K562 (cell line): ENCODE measurements around the gene ZSWIM4. TPM values are rescaled to one million over a fixed set of nuclear protein-coding genes. Genes with fewer than 3 reads are reported as not detected.
A peak's percentile ranks its signal among the peaks of the same experiment; 100 is the strongest.

ENCODE experiments used
- ARID4B ChIP-seq: sonication (generic); formaldehyde crosslinking; IDR thresholded peaks from 2 replicates; pipeline ENCODE4 v1.8.0; 2022; ENCODE audit warnings: mild to moderate bottlenecking, missing genetic modification reagents
- BRD9 ChIP-seq: fragments of 450-650 bp; IDR thresholded peaks from 2 replicates; pipeline ENCODE4 v1.6.1; 2018; ENCODE audit warnings: low read depth; ENCODE audit not compliant: partially characterized antibody
- CBX2 ChIP-seq: fragments of 200-600 bp; sonication (generic); IDR thresholded peaks from one replicate; pipeline ENCODE4 v1.6.1; 2012; ENCODE audit warnings: mild to moderate bottlenecking, low read length, inconsistent platforms; ENCODE audit not compliant: insufficient read depth, poor library complexity, severe bottlenecking
- DMBX1 ChIP-seq: fragments of 250-450 bp; sonication (Bioruptor Pico); IDR thresholded peaks from 2 replicates; pipeline ENCODE4 v1.8.0; 2022; ENCODE audit warnings: inconsistent platforms, mild to moderate bottlenecking, moderate library complexity, borderline replicate concordance
- EP300 ChIP-seq: IDR thresholded peaks from 2 replicates; pipeline ENCODE4 v1.6.1; 2012; ENCODE audit warnings: low read length, improper control_type of control experiment
- EP400 ChIP-seq: fragments of 450-650 bp; IDR thresholded peaks from 2 replicates; pipeline ENCODE4 v1.6.1; 2017; ENCODE audit warnings: antibody characterized with exemption, mild to moderate bottlenecking, moderate library complexity
- ETV6 ChIP-seq, 3 experiments: fragments of 150-350 bp in 1 of 3; sonication (generic) in 1 of 3; formaldehyde crosslinking in 1 of 3; IDR thresholded peaks; 2 replicates each; pipeline versions ENCODE4 v1.6.1 to v1.8.0; 2014 to 2022; ENCODE audit warnings: borderline replicate concordance in 2 of 3, low read depth in 2 of 3, antibody characterized with exemption in 1 of 3, low read length in 1 of 3, mild to moderate bottlenecking in 1 of 3, missing genetic modification reagents in 1 of 3
- HDAC2 ChIP-seq: fragments of 450-650 bp; IDR thresholded peaks from 2 replicates; pipeline ENCODE4 v1.6.1; 2016; ENCODE audit warnings: mild to moderate bottlenecking
- L3MBTL2 ChIP-seq: fragments of 450-650 bp; IDR thresholded peaks from 2 replicates; pipeline ENCODE4 v1.6.1; 2016; ENCODE audit warnings: mild to moderate bottlenecking, moderate library complexity
- MTA3 ChIP-seq: fragments of 450-650 bp; formaldehyde crosslinking; IDR thresholded peaks from 2 replicates; pipeline ENCODE4 v1.6.1; 2017; ENCODE audit warnings: mild to moderate bottlenecking, borderline replicate concordance
- MYC ChIP-seq, 2 experiments: fragments of 250-450 bp in 1 of 2; sonication (Bioruptor Pico) in 1 of 2; IDR thresholded peaks; 2 replicates each; pipeline versions ENCODE4 v1.5.1 to v1.6.1; 2012 to 2021; ENCODE audit warnings: low read depth in 2 of 2, borderline replicate concordance in 1 of 2, improper control_type of control experiment in 1 of 2, low read length in 1 of 2, mild to moderate bottlenecking in 1 of 2, moderate library complexity in 1 of 2
- NCOR1 ChIP-seq: fragments of 450-650 bp; IDR thresholded peaks from 2 replicates; pipeline ENCODE4 v1.6.1; 2016; ENCODE audit warnings: mild to moderate bottlenecking, moderate library complexity
- NEUROD1 ChIP-seq: fragments of 150-350 bp; IDR thresholded peaks from 2 replicates; pipeline ENCODE4 v1.6.1; 2014; ENCODE audit warnings: borderline replicate concordance, low read length, low read depth; ENCODE audit not compliant: partially characterized antibody
- SP1 ChIP-seq: sonication (generic); formaldehyde crosslinking; IDR thresholded peaks from 2 replicates; pipeline ENCODE4 v1.8.1; 2022; ENCODE audit warnings: mild to moderate bottlenecking, missing genetic modification reagents
- STAT5B ChIP-seq: fragments of 250-450 bp; sonication (Bioruptor Pico); IDR thresholded peaks from 2 replicates; pipeline ENCODE4 v1.8.0; 2021; ENCODE audit warnings: mild to moderate bottlenecking, inconsistent platforms
- TAF15 ChIP-seq: fragments of 200-400 bp; formaldehyde crosslinking; IDR thresholded peaks from 2 replicates; pipeline ENCODE4 v1.6.1; 2017; ENCODE audit warnings: mild to moderate bottlenecking, low read depth, low read length, moderate library complexity
- TAF9B ChIP-seq: fragments of 450-650 bp; IDR thresholded peaks from 2 replicates; pipeline ENCODE4 v1.6.1; 2018; ENCODE audit warnings: mild to moderate bottlenecking; ENCODE audit not compliant: partially characterized antibody
- TBL1XR1 ChIP-seq, 2 experiments: IDR thresholded peaks; 2 replicates each; pipeline ENCODE4 v1.6.1; 2012; ENCODE audit warnings: improper control_type of control experiment in 2 of 2, low read length in 2 of 2, mild to moderate bottlenecking in 1 of 2
- USF1 ChIP-seq: sonication (generic); formaldehyde crosslinking; IDR thresholded peaks from 2 replicates; pipeline ENCODE4 v1.9.0; 2022; ENCODE audit warnings: mild to moderate bottlenecking, missing genetic modification reagents
- ZNF695 ChIP-seq: fragments of 450-650 bp; formaldehyde crosslinking; IDR thresholded peaks from 2 replicates; pipeline ENCODE4 v1.4.0; 2020; ENCODE audit warnings: mild to moderate bottlenecking, moderate library complexity
- ZNF699 ChIP-seq: fragments of 250-450 bp; sonication (Bioruptor Pico); IDR thresholded peaks from 2 replicates; pipeline ENCODE4 v1.8.0; 2021; ENCODE audit warnings: mild to moderate bottlenecking, moderate library complexity; ENCODE audit not compliant: insufficient replicate concordance
- polyA plus RNA-seq, 8 experiments: library from polyadenylated mRNA; depleted of rRNA in 4 of 8; stranded (reverse) in 5 of 8; unstranded in 3 of 8; fragments of >200 nt; fragmentation: Nextera tagmentation in 2 of 8; fragmentation: Illumina TruSeq in 1 of 8; extraction: Ambion mirVana in 2 of 8; extraction: Trizol in 1 of 8; gene quantifications; 2 replicates each; pipeline versions ENCODE4 v1.2.1 to v1.2.3, GENCODE V29; 2011 to 2014; ENCODE audit warnings: inconsistent platforms in 1 of 8, missing spikeins in 1 of 8
- total RNA-seq, 7 experiments: library from RNA; depleted of rRNA in 6 of 7; stranded (reverse); fragments of >200 nt in 6 of 7; fragmentation: Illumina TruSeq in 2 of 7; extraction: Trizol in 2 of 7; gene quantifications; 2 replicates each; pipeline versions ENCODE4 v1.2.1 to v1.2.3, GENCODE V29; 2011 to 2021; ENCODE audit warnings: low replicate concordance in 1 of 7

ZSWIM4 gene
- total and polyA plus RNA-seq, 9 of the 15 experiments (the other 6 are each of a cell fraction or from before 2014, with no cell fraction given): 0.25 to 3.7 (median 0.79) TPM; not detected in 2

GRCh38 chr19:13846557-13847406, 51.5 kb downstream of the ZSWIM4 start (continued):
- peak; percentile 87 for TF ChIP-seq ARID4B (CRISPR knock-in tag)
- no peak; the same call in 1 of the 2 replicates for TF ChIP-seq ZNF695 (CRISPR knock-in tag)
- TF ChIP-seq SP1 (CRISPR knock-in tag): peak; percentile 47
- peak; percentile 86 for TF ChIP-seq BRD9
- peak in 1 of 2 experiments; percentile 11; a peak in 1 of 4 replicates for TF ChIP-seq TBL1XR1 (IDR thresholded peaks at IDR 0.05; ENCODE audit: low read length in 2 of 2)
- TF ChIP-seq EP300: peak; percentile 41; the same call in 1 of the 2 replicates
- no peak for TF ChIP-seq TAF15
- TF ChIP-seq NEUROD1: peak; percentile 51
- TF ChIP-seq HDAC2: peak; percentile 17; the same call in 1 of the 2 replicates
- TF ChIP-seq CBX2: no peak
- 0 out of 2 replicates have a peak, but pooled peaks have one; percentile 45 for TF ChIP-seq NCOR1
- peak; percentile 55 for TF ChIP-seq TAF9B
- TF ChIP-seq ETV6 (IDR thresholded peaks at IDR 0.05; ENCODE audit: borderline replicate concordance in 1 of 2, low read depth in 2 of 2, low read length in 1 of 2): no peak
- no peak for TF ChIP-seq ETV6 (CRISPR knock-in tag; IDR thresholded peaks at IDR 0.05; ENCODE audit: borderline replicate concordance)
- no peak; the same call in 1 of the 2 replicates for TF ChIP-seq MYC (IDR thresholded peaks at IDR 0.05; ENCODE audit: low read depth, low read length)
- no peak for TF ChIP-seq MYC (CRISPR knock-in tag; IDR thresholded peaks at IDR 0.05; ENCODE audit: borderline replicate concordance, low read depth)
- no peak; the same call in 1 of the 2 replicates for TF ChIP-seq L3MBTL2
- TF ChIP-seq EP400: peak; percentile 65
- TF ChIP-seq MTA3: peak; percentile 86; the same call in 1 of the 2 replicates
- TF ChIP-seq USF1 (CRISPR knock-in tag): peak; percentile 48; the same call in 1 of the 2 replicates
- peak; percentile 54 for TF ChIP-seq DMBX1 (CRISPR knock-in tag)
- TF ChIP-seq STAT5B (CRISPR knock-in tag): no peak
- TF ChIP-seq ZNF699 (CRISPR knock-in tag): no peak
